HG02970 (cell line): ENCODE measurements around the gene PRADC1.

Source experiments
- ATAC-seq: cut with Tn5 transposase; IDR thresholded peaks from one replicate; pipeline ENCODE4 v1.9.1; 2021; ENCODE audit warnings: mild to moderate bottlenecking, moderate library complexity, moderate number of reproducible peaks; ENCODE audit not compliant: unreplicated experiment, low FRiP score

PRADC1 gene

GRCh38 chr2:73238976-73239375, 5.9 kb upstream of the PRADC1 start:
- no peak for ATAC-seq

GRCh38 chr2:73238149-73238548, 5.1 kb upstream of the PRADC1 start:
- ATAC-seq = no peak

GRCh38 chr2:73237168-73237567, 4.1 kb upstream of the PRADC1 start:
- ATAC-seq = no peak

GRCh38 chr2:73235315-73236028, 2.4 kb upstream of the PRADC1 start:
- ATAC-seq = no peak

DNA sequence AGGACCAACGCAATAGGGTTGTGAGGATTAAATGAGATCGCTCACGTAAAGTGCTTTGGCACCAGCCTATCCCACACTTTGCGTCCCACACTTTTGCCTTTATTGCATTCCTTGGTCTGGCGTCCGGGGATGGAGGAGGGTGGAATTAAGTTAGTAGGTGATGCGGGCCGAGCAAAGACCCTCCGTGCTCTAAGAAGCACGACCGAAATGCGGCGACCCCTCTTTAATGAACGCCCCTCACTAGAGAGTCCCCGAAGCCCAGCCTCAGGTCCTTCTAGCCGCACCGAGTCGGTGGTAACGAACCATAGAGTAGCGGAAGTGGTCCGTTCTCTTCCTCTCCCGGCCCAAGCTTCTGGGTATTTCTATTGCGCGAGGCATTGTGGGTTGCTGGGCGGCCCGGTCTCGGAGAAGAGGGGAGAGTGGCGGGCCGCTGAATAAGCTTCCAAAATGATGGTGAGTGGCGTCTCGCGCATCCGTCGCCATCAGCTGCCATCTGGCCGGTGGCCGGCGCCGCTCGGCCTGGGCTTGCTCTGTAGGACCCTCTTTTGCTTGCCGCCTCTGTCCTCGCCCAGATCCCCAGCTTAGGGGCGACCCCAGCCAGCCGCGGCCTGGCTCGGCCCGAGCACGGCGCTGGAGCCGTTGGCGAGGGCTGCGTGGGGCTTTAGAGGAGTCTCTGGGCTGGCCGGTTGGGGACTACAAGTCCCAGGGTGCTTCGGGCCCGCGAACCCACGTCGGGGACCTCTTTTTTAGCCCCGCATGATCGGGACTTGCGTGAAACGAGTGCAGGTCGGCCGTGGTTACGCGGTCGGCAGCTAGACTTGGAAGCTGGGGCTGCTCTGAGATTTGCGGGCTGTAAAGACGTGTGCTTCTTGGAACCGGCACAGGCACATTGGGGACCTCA, 1.1 kb upstream of the PRADC1 start, which contains the start of gene CCT7:
TSS of gene CCT7 (plus strand) at position 377 of the 901 bp plus-strand sequence. CDS start at position 448, 71 bp downstream.
- ATAC-seq = peak; percentile 55

DNA sequence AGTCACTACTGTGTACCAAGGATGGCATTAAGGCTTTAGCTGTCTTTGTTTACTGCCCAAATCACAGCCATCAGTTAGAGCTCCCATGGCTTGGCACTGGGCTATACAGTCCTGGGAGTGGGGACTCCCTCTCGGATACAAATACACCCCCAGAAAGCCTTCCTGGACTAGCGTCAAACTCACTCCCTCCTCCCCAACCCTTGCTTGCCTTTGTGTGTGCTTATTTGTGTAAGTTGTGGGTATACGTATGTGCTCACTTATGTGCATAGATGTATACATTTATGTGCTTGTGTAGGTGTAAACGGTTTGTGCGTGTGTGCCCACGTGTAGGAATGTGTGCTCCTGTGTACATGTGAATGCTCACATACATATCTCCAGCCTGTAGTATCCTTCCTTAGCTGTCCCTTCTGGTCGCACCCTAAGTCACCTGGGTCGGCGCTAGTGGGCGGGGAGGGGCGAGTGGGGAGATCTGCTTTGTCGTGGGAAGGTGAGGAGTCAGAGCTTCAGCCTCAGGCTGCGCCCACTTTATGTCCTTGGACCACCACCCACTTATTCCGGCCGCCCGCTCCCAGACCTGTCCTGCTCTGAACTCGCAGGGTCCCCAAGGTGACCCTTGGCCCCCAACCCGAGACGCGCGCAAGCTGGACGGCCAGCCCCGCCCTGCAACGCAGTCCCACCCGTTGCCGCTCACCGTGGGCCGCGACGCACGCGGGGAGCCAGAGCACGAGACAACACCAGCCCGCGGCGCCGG, 461 bp downstream of the PRADC1 start:
- peak; percentile 1 for ATAC-seq

- ATAC-seq = no peak
These were observed 4.4 kb downstream of the PRADC1 start for GRCh38 chr2:73228631-73229030.

- no peak for ATAC-seq
These were observed 6.0 kb downstream of the PRADC1 start for GRCh38 chr2:73227086-73227485.

DNA sequence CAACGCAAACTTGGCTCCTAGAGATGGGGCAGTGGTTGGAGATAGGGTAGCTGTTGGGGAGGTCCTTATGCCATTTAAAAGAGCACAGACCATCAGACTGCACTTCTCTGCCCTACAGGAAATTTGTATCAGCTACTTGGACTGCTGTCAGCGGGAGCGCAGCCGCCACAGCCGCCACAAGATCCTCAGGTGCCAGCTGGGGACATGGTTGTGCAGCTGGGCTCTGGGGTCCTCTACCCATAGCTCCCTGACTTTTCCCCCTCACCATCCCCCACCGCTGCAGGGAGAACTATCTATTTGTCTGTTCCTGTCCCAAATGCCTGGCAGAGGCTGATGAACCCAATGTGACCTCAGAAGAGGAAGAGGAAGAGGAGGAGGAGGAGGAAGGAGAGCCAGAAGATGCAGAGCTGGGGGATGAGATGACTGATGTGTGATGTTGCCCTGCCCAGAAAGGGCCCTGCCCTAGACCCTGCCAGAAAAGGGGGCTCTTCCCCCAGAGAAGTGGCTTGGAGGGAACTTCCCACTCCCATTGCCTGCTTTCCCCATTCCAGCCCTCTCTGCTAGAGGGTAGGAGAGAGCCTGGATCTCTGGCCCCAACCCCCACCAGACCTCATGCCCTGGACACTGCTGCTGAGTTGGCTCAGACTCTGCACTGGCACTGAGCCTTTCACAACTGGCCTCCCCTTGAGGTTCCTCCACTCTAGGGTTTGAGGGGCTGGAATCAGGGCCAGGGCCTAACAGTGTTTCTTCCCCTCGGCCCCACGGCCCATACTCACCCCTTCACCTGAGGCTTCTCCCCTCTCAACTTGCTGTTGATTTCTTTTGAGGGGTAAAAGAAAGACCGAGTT, 7.3 kb downstream of the PRADC1 start:
- ATAC-seq = no peak

GRCh38 chr2:73223821-73224220, 9.2 kb downstream of the PRADC1 start:
- no peak for ATAC-seq

GRCh38 chr2:73218298-73218697, 14.7 kb downstream of the PRADC1 start:
- no peak for ATAC-seq

GRCh38 chr2:73217826-73218225, 15.2 kb downstream of the PRADC1 start:
- no peak for ATAC-seq

DNA sequence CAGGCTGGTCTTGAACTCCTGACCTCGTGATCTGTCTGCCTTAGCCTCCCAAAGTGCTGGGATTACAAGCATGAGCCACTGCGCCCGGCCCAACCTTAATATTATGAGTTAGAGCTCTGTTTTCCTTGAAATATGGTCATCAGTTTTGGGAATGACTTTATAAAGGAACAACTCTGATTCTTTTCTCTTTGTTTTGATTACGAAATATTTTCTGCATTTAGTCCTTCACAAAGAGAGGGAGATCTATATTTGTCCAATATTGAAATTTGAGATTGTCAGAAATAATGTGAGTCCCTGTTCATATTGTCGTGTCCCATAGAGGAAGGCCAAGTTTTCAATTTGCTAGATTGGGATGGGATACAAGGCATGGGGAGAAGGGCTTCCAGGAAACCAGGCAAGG, 15.9 kb downstream of the PRADC1 start:
- ATAC-seq = no peak

- ATAC-seq = no peak
These were observed 17.8 kb downstream of the PRADC1 start for GRCh38 chr2:73215254-73215653.

DNA sequence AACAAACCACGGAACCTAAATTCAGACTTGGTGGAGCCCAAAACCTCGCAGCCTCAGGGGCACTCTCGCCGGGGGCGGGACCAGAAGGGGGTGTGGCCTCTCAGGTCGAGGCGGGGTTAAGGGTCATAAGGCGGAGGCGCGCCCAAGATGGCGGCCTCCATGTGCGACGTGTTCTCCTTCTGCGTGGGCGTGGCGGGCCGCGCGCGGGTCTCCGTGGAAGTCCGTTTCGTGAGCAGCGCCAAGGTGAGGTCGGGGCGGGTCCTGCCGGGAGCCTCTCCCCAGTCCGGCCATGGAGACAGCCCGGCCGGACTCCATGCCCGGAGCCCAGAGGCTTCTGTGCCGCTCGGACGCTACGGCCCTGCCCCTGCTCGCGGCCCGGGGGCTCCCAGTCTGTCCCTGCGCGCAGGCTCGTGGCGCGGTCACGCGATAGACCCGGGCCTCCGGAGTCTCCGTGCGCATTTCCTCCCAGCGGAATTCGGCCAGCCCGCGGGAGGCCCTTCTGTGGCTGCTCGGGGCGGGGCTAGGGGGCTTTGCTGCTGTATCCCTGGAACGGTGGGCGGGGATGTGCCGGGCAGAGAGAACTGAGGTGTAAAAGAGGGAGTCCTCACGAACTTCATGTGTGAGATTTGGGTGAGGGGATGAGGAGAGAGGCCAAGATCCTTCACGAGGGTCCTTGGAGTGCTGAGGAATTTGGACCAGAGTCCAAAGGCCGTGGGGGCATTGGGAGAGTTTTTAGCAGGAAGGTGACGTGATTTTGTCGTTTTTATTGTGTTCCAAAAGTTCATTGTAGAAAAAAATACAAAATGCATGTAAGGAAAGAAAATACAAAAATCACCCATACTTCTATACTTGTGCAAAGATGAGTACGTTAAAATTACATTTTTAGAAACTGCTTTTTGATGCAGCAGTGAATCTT, 18.7 kb downstream of the PRADC1 start, which contains the start of gene SMYD5:
TSS of gene SMYD5 (plus strand) at position 126 of the 916 bp plus-strand sequence. CDS start at position 148, 22 bp downstream.
- peak; percentile 84 for ATAC-seq

DNA sequence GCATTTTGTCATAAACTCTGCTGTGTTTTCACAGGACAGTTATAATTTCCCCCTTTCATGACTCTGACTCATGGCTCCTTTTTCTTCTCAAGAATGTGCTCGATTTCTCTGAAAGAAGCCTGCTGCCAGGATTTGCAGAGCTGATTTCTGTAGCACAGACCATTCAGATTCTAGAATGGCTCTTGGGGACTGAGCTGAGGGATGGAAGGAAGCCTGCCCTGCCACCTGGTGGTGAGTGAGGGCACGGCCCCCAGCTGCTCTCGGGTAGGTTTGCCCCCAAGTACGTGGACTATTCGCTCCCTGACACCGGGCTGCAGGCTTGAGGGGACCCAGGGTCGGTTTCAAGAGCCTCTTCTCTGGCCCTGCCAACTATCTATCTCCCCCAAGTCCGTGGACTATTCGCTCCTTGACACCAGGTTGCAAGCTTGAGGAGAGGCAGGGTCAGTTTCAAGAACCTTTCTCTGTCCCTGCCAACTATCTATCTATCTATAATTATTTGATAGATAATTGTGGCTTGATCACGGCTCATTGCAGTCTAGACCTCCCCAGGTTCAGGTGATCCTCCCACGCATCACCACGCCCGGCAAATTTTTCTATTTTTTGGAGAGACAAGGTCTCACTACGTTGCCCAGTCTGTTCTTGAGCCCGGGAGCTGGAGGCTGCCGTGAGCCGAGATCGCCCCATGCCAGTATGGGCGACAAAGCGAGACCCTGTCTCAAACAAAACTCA, 20.4 kb downstream of the PRADC1 start:
- ATAC-seq = no peak

DNA sequence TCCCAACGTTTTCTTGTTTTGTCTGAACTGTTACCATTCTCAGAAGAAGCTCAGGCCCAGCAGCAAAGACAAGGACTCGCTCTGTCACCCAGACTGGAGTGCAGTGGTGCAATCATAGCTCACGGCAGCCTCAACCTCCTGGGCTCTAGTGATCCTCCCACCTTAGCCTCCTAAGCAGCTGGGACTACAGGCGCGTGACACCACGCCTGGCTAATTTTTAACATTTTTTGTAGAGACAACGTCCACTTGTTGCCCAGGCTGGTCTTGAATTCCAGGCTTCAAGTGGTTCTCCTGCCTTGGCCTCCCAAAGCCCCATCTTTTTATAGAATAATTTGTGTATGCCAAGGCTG, 21.0 kb downstream of the PRADC1 start:
- no peak for ATAC-seq

DNA sequence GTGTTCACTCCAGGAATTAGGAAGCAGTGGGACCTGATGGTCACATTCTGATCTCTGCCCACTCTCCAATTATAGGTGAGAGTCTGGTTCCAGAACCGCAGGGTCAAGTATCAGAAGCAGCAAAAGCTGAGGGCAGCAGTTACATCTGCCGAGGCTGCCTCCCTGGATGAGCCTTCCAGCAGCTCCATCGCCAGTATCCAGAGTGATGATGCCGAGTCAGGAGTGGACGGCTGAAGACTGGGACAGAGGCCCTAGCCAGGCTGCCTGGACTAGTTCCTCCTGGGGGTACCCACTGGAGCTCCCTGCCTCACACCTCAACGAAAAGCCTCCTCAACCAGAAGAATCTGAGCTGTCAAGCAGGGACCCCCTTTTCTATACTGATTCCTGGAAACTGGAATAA, 22.3 kb downstream of the PRADC1 start:
- no peak for ATAC-seq
